Endothelial cell (in vitro differentiated cells): ENCODE data around the gene MEPE. TPM values are rescaled to one million over a fixed set of nuclear protein-coding genes. Genes with fewer than 3 reads are reported as not detected.
"Not testable (repeated sequence)": the region's sequence is repeated elsewhere in the genome, so short reads cannot be mapped to it uniquely, and the experiment has no call there.

ENCODE experiments used
- DNase-seq: peaks from one replicate; pipeline ENCODE4 v3.0.0; 2021; ENCODE audit warnings: low spot score
- H3K27ac Mint-ChIP-seq: one replicate; pipeline ENCODE4 v1.8.0; 2021; ENCODE audit warnings: mixed read lengths, inconsistent platforms; ENCODE audit not compliant: unreplicated experiment
- H3K27me3 Mint-ChIP-seq: one replicate; pipeline ENCODE4 v1.8.0; 2021; ENCODE audit warnings: mild to moderate bottlenecking, moderate library complexity, mixed read lengths, inconsistent platforms; ENCODE audit not compliant: unreplicated experiment
- H3K36me3 Mint-ChIP-seq: one replicate; pipeline ENCODE4 v1.8.0; 2021; ENCODE audit warnings: mild to moderate bottlenecking, low read depth, mixed read lengths, inconsistent platforms; ENCODE audit not compliant: unreplicated experiment
- H3K4me1 Mint-ChIP-seq: one replicate; pipeline ENCODE4 v1.8.0; 2021; ENCODE audit warnings: mild to moderate bottlenecking, mixed read lengths, inconsistent platforms; ENCODE audit not compliant: unreplicated experiment
- H3K4me3 Mint-ChIP-seq: one replicate; pipeline ENCODE4 v1.8.0; 2021; ENCODE audit warnings: mild to moderate bottlenecking, mixed read lengths, inconsistent platforms; ENCODE audit not compliant: unreplicated experiment
- H3K9me3 Mint-ChIP-seq: one replicate; pipeline ENCODE4 v1.8.0; 2021; ENCODE audit warnings: mixed read lengths, inconsistent platforms; ENCODE audit not compliant: unreplicated experiment
- CTCF ChIP-seq: fragments of 200-600 bp; sonication (generic); IDR thresholded peaks from one replicate; pipeline ENCODE4 v1.5.0; 2021; ENCODE audit warnings: antibody characterized with exemption; ENCODE audit not compliant: unreplicated experiment
- total RNA-seq: library from RNA; stranded (reverse); fragmentation: NEBNext Ultra II Directional; extraction: Animal tissue kit (Norgen Biotek cat#: 25700); gene quantifications from one replicate; pipeline ENCODE4 v1.2.1, GENCODE V29; 2021; ENCODE audit not compliant: unreplicated experiment

The MEPE gene
- total RNA-seq, 1 donor from 2014 or later, result not detected

DNA sequence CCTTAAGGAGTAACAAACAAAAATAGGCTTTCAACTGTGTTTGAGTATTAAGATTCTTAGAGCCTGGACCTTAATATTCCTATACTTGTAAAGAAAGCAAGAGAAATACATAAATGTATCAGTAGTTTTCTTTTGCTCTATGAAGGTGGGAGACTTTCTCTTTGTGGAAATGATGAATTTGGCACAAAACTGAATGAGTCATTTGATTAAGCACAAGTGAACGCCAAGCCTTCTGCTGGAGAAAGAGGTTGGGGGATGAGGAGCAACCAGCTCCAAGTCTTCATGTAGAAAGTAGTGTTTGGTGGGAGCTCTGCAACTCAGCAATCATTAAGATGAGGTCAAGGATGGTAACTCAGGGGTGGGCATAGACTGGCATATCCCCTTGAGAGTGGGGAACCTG lies 49.6 kb downstream of the MEPE start:
- no peak for TF ChIP-seq CTCF
- no peak for DNase-seq

GRCh38 chr4:87882861-87883260 lies 50.1 kb downstream of the MEPE start:
- Mint-ChIP-seq H3K4me3 (no peak overlapping the region), H3K27ac (peak overlapping the region; percentile 62), H3K36me3 (no peaks in the 10 kb centered on the region), H3K4me1 (peaks cover 34% of the 10 kb centered on the region), H3K9me3 (no peaks in the 10 kb centered on the region), H3K27me3 (no peaks in the 10 kb centered on the region)
- TF ChIP-seq CTCF, result no peak
- DNase-seq, result no peak

More for the DNA sequence above, 49.6 kb downstream of the MEPE start:
- Mint-ChIP-seq H3K9me3 (no peaks in the 10 kb centered on the region), H3K4me3 (no peak overlapping the region), H3K27me3 (no peaks in the 10 kb centered on the region), H3K27ac (peak overlapping the region; percentile 62), H3K4me1 (peaks cover 34% of the 10 kb centered on the region), H3K36me3 (no peaks in the 10 kb centered on the region)

DNA sequence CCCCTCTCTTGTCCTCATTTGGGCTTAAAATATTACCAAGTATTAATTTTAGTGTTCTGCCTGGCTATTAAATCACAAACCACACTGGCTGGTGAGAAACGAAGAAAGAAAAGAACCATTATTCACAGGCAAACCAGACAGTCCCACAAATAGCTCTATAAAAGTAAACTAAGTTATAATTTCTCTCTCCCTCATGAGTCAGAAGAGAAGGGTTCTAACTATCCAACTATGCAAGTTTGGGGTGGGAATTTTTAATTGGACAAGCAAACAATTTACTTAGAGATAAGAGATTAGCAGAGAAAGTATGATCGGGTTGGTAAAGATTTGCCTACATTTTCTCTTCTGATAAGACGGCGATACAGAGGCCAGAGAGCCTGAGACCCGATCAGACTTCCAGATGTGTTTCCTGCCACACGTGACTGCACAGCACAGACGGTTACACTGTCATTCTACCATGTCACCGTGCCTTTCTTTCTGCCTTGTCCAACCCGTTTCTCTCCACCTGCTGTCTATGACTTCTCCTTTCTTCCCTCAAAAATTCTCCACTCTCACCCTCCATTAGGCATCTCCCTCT lies 52.3 kb downstream of the MEPE start:
- H3K9me3 Mint-ChIP-seq, result peaks cover 5% of the 10 kb centered on the region
- TF ChIP-seq CTCF, result no peak
- H3K27ac Mint-ChIP-seq, result peak overlapping the region; percentile 21
- H3K4me3 Mint-ChIP-seq, result no peak overlapping the region
- DNase-seq, result no peak
- H3K4me1 Mint-ChIP-seq, result peaks cover 34% of the 10 kb centered on the region
- H3K27me3 Mint-ChIP-seq, result no peaks in the 10 kb centered on the region
- peaks cover 5% of the 10 kb centered on the region for H3K36me3 Mint-ChIP-seq

GRCh38 chr4:87886083-87886482 lies 53.3 kb downstream of the MEPE start:
- H3K27ac Mint-ChIP-seq, result no peak overlapping the region
- H3K27me3 Mint-ChIP-seq, result no peaks in the 10 kb centered on the region
- peaks cover 11% of the 10 kb centered on the region for H3K36me3 Mint-ChIP-seq
- peaks cover 34% of the 10 kb centered on the region for H3K4me1 Mint-ChIP-seq
- peaks cover 8% of the 10 kb centered on the region for H3K9me3 Mint-ChIP-seq
- no peak for TF ChIP-seq CTCF
- no peak overlapping the region for H3K4me3 Mint-ChIP-seq
- no peak for DNase-seq

DNA sequence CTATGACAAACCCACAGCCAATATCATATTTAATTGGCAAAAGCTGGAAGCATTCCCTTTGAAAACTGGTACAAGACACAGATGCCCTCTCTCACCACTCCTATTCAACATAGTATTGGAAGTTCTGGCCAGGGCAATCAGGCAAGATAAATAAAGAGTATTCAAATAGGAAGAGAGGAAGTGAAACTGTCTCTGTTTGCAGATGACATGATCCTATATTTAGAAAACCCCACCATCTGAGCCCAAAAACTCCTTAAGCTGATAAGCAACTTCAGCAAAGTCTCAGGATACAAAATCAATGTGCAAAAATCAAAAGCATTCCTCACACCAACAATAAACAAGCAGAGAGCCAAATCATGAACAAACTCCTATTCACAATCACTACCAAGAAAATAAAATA lies 58.0 kb downstream of the MEPE start:
- peaks cover 28% of the 10 kb centered on the region for H3K36me3 Mint-ChIP-seq
- not testable (repeated sequence) for H3K27ac Mint-ChIP-seq, DNase-seq, H3K27me3 Mint-ChIP-seq, H3K9me3 Mint-ChIP-seq, H3K4me3 Mint-ChIP-seq, H3K4me1 Mint-ChIP-seq
